ENCODE results near the gene ATP8B3. TPM values are rescaled to one million over a fixed set of nuclear protein-coding genes. Genes with fewer than 3 reads are reported as not detected.
"Not testable (repeated sequence)": the region's sequence is repeated elsewhere in the genome, so short reads cannot be mapped to it uniquely, and the experiment has no call there.

The ATP8B3 gene
- total RNA-seq, 1 donor from 2014 or later: 4.2 TPM

DNA sequence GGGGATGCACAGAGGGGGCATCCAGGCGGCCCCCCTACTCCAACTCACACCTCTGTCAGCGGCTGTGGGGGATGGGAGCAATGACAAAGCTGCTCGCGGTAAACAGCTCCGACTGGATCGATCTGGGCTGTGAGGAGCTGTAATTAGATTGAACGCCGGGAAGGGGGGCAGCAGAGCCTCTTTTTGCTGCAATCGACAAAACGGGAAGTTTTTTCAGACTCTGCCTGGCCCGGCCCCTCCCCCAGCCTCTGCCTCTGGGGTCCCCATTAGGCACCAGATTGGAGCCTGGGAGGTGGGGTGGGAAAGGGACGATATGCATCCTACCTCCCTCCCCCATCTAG lies 42.5 kb downstream of the ATP8B3 start:
- no peak for DNase-seq (ENCODE audit: low read depth)

DNA sequence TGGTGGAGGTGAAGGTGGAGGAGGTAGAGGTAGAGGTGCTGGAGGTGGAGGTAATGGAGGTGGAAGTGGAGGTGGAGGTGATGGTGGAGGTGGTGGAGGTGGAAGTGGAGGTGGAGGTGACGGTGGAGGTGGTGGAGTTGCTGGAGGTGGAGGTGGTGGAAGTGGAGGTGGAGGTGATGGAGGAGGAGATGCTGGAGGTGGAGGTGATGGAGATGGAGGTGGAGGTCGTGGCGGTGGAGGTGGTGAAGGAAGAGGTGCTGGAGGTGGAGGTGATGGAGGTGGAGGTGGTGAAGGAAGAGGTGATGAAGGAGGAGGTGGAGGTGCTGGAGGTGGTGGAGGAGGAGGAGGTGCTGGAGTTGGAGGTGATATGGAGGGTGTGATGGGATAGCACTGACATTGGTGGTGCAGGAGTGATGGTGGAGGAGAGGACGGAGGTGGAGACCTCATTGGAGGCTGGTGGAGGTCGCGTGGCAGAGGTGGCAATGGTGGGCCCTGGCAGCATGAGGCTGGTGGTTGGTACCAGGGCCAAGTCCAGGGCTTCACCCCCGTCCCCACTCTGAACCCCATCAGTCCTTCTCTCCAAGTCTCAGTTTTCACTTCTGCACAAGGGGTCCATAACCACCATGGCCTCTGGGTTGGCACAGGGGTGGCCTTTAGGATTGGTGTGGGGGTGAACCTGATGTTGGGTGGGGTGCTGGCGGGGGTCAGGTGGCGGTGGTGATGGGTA lies 43.0 kb downstream of the ATP8B3 start:
- DNase-seq (ENCODE audit: low read depth): no peak

DNA sequence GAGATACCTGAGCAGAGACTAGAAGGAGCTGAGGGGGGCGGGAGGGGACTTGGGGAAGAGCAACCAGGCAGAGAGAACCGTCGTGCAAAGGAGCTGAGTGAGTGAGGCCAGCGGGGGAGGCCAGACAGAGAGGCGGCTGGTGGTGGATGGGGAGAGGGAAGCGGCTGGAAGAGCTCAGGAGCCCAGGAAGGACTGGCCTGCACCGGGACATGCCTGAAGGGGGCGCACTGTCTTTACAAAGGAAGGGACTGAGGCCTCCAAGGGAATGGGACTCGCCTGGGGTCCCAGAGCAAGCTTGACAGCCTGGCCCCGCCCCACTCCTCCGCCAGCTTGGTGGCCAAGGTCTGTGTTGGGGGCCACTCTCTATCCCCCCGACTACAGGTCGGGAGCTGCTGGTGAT lies 43.8 kb downstream of the ATP8B3 start:
- peak; percentile 4 for DNase-seq (ENCODE audit: low read depth)

DNA sequence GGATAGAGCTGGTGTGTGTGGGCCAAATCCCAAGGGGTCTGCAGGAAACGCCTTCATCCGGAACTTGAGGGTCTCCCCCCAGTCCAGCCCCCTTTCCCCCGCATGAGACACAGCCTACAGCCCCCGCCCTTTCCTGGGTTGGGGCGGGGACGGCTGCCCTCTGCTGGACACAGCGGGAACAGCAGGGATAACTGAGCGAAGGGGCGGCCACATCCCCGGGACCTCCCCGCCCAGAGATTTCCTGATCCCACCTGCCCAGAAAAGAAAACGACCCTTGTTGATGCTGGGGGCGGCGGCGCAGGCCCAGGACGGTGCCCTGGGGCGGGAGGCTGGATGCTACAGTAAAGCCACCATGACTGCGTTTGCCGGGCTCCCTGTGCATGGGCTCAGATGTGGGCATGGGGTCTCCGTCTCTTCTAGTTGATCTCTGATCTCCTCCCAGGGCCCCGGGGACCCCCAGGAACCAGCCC lies 44.6 kb downstream of the ATP8B3 start:
- DNase-seq (ENCODE audit: low read depth): no peak

DNA sequence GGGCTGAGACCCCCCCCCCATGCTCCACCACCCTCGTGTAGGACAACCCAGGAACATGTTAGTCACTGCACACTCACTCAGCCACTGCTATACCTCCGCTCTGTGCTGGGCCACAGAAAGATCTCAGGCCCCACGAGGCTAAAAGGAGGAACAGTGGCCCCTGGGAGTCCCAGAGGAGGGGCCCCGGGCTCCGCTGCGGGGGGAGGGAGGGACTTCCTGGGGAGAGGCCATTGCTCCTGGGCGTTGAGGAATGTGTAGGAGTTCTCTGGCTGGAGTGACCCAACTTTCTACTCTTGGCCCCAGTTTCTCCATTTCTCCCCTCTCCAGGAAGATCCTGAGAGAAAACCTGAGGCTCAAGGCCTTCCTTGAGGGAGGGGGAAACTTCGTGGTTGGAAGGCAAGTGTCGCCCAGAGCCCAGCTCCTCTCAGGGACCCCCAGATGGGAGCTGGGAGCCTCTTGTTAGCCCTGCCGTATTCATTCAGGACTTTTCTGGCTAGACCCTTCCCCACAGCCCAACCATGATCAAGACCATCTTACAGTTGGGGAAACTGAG lies 45.2 kb downstream of the ATP8B3 start:
- no peak for DNase-seq (ENCODE audit: low read depth)

DNA sequence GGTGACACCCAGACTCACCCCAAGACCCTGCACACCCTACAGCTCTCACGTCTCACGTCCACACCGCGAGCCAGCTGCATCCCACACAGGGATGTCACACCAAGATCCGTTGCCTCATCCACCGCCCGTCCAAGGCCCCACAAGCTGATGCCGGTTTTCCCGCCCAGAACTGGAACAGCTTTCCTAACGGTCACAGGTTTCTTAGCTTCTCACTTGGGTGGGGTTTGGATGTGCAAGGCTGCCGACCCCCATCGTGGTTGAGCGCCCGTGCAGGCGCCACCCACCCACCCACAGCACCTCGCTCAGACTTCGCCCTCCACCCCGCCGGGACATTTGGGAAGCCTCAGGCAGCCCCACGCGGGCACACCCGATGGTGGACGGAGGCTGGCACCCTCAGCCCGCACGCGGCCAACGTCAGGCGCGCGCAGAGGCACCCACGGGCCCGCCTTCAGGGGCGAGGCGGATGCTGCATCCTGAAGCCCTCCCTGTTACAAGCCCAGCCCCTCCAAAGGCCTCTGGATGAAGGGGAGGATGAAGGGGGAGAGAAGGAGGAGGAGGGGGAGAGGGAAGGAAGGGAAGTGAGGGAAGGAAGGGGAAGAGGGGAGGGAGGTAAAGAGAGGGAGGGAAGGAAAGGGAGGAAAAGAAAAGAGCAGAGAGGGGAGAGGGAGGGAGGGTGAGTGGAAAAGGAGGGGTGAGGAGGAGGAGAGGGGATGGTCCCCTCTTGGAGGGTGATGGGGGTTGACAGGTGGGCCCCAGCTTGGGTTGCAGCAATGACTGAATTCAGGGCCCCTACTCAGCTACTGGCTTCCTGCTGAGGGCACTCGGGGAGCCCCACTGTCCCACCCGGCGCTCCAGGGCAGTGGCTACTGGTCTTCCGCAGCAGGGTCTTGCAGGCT lies 45.9 kb downstream of the ATP8B3 start:
- DNase-seq (ENCODE audit: low read depth): no peak

DNA sequence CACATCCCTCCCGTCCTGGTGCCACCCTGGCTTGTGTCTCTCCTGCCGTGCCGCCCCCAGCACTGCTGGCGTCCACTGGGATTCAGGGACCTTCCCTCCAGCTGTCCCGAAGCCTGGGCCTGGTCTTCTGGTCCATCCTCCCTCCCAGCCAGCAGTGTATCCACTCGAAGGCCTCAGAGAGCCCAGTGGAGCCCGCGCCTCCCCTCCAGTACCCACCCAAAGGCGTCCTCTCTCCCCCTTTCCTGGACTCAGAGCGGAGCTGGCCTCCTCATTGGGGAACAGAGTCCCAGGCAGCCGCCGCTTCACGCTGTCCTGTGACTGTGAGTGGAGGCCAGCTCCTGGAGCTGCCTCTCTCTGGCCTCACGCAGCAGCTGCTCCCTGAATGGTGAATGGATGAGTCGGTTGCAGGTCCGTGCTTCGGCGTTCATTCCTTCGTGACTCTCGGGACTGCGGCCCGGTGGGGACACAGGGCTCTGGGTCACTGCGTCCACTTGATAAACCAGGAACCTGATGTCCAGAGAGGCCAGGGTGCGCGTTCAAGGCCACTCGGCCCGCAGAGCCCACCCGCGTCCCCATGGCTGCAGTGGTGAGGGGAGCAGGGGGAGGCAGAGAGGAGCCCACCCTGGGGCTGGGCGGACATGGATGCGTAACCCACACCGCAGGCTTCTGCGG lies 46.7 kb downstream of the ATP8B3 start:
- no peak for DNase-seq (ENCODE audit: low read depth)

DNA sequence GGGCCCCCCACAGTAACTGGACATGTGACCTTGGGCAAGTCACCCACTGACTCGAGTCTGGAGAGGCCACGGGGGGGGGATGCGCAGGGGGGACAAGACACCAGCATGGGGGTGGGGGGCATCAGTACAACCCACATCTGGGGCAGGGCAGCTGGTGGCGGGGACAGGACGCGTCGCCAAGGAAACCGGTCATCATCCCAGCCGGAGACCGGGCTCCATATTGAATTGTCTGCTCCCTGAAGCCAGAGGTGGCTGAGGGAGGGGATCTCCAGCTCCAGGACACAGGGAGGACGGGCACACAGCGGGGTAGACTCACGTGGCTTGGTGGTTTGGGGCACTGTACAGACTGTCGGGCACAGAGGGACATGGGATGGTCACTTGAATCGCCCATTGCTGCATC lies 47.3 kb downstream of the ATP8B3 start:
- DNase-seq (ENCODE audit: low read depth): no peak

DNA sequence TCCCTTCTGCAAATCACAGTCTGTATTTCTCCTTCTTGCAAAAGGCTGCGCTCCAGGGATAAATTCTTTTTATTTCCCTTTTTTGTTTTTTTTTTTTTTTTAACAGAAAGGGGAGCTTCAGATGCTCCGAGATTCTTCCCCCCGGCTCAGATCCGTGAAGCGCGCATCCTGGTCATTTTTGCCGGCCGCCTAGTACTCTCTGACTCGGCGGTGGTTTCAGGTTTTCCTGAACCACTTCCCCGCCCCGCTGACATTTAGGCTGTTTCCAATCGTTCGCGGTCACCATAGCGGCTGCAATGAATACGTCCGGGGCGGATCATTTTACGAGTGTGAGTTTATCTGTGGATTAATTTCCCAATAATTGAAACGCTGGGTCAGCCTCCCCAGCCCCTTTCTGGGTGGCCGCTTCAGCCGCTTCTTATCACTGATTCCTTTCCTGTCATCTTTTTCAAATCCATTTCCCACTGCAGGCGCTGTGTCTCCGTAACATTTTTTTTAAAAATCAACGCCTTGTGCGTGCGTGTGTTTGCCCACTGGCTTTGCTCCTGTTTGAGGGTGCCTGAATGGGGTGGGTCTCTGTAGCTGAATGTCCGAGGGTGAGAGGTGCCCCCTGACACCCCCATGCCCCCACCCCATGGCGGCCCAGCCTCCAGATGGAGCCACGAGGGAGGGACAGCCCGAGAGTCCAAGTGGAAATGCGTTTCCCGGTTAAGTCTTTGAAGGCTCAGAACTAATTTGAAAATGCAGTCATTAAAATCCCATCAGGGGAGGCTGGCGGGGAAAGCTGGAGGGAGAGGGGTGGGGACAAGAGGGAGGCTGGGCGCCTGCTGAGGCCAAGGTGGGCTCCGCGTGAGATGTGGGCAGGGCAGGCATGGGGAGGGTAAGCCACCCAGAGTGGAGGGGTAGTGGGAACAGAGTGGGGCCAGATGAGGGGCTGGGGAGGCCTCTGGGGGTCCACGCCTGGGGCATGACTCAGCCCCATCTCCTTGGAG lies 48.1 kb downstream of the ATP8B3 start:
- no peak for DNase-seq (ENCODE audit: low read depth)

DNA sequence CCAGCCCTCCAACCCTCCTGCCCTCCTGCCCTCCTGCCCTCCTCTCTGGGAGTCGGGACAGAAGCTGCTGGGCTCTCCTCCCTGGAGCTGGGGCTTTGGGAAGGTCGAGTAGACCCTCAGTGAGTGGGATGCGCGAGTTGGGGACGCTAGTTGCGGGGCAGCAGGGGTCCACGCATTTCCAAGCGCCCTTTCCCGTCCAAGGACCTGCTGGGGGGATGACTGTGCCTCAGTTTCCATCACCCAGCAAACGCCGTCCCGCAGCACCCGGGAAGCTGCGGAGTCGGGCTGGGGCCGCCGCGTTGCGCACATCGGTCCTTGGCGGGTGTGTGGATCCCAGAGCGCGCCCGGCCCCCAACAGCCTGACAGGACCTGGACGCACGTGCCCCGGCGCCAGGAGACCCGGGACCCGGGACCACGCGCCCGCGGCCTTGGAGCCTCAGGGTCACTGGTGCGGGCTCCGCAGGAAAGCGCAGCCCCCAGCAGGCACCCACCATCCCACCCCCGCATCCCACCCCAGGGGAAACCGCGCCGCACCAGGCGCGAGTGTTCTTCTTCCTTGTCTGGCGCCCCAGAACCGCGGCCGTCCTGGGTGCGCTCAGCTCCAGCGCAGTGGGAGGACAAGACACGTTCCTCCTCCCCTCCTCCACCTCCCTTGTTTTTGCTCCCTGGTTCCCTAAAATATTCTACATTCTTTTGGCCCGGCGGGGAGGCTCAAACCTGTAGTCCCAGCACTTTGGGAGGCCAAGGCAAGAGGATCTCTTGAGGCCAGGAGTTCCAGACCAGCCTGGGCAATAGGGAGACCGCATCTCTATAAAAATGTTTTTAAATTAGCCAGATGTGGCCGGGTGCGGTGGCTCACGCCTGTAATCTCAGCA lies 49.6 kb downstream of the ATP8B3 start:
- no peak for DNase-seq (ENCODE audit: low read depth)

DNA sequence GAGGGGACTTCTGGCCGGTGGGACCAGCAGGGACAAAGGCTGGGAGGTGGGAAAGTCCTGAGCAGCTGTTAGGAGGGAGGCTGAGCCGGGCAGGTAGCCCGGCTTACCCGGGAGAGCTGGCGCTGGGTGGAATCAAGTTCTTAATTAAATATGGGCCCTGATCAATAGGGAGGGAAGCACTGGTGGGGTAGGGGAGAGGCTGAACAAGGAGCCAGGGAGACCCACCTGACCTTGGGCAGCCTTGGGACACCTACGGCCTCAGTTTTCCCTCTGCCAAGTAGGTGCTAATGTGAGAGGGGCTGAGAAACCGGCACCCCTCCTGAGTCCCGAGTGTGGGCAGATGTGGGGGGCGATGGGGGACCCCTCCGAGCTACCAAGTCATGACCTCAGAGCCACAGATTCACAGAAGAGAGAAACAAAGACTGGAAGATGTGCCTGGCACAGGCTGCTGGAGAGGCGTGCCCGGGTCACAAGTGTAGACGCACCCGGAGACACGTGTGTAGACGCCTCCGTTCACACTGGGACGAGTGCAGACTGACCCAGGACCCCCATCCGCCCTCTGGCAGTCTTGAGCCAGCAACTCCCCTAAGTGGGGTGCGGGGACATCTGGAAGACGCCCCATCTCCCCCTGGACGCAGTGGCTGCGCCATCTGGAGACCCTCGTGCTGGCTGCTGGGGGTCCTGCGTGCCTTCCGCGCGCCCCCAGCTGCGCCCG lies 50.4 kb downstream of the ATP8B3 start:
- no peak for DNase-seq (ENCODE audit: low read depth)

DNA sequence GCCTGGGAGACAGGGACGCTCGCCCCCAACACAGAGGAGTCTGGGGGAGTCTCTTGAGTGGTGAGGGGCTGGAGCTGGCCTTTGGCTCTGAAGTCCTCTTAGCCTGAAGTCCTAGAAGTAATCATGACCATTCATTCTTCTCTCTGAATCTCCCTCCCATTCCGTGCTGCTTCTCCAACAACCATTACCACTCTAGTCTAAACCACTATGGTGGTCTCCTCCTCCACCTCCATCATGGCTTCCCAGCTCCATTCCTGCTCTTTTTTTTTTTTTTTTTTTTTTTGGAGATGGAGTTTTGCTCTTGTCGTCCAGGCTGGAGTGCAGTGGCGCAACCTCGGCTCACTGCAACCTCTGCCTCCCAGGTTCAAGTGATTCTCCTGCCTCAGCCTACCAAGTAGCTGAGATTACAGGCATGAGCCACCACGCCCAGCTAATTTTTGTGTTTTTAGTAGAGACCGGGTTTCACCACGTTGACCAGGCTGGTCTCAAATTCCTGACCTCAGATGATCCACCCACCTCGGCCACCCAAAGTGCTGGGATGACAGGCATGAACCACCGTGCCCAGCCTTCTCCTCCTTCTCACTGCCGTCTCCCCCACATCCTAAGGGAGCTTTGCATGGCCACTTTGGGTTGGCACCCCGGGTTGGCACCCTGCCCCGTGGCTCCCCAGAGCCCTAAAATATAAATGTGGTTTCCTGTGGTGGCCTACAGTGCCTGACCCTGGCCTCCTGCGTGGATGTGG lies 51.1 kb downstream of the ATP8B3 start:
- not testable (repeated sequence) for DNase-seq (ENCODE audit: low read depth)

DNA sequence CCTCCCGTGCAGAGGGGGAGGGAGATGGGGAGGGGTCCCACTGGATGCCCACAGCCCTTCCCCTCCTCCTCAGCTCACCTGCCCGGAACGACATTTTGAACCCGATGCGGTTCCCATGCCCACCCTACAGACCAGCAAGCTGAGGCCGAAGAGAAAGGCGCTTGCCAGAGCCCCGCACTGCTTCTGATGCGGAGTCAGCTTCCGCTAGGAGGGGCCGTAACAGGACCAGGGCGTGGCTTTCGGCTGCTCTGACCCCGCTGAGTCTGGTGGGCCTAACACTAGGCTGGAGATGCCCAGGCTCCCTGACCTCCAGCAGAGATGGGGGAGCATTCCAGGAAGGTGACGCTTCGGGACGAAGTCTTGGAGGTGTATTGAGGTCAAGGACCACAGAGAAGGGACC lies 52.1 kb downstream of the ATP8B3 start:
- no peak for DNase-seq (ENCODE audit: low read depth)

DNA sequence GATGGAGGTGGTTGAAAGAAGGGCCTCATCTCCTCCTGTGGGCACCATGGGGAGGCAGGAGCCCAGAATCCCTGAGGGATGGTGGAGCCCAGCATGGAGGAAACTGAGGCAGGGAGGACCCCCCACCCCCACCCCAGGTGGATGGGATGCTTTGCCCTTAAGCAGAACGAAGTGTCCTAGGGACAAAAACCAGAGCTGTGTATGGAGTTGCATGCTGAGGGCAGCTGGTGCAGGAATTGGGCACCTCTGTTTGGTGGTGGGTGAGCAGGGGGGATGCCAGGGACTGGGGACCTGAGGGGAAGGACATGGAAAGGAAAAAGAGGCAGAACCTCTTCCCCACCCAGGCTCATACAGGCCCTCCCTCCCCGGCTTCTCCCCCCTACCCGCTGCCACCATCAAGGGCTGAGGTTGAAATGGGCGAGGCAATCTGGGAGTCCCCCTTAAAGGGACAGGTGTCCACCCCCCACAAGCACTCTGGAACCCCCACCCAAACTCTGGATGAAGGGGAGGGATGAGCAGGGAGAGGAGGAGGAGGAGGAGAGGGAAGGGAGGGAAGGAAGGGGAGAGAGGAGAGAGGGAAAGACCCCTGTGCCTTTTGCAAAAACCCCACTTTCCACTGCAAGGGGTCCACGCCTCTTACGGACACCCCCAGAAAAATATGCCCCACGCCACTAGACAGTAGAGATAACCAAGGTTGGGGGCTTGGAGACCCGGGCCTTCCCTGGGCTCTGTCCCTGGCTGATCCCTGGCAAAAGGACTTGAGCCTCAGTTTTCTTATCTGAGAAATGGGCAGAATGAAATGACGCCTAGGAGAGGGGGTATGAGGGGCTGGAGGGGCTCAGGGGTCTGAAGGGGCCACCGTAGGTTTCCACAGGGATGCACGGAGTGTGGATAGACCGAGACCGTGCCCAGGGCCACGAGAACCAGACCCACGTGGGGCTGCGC lies 52.8 kb downstream of the ATP8B3 start:
- no peak for DNase-seq (ENCODE audit: low read depth)

DNA sequence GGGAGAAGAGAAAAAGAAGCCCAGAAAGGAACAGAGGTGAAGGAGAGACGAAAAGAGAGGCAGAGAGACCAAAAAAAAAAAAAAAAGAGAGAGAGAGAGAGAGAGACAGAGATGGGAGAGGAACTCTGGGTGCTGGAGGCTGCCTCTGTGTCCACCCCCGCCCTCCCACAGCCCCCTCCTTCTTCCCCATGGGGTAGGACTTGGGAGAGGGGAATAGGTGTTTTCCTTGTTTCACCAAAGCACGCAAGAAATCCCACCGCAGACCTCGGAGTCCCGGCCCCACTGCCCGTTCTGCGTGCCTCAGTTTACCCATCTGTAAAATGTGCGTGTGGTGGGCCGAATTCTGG lies 53.9 kb downstream of the ATP8B3 start:
- no peak for DNase-seq (ENCODE audit: low read depth)

DNA sequence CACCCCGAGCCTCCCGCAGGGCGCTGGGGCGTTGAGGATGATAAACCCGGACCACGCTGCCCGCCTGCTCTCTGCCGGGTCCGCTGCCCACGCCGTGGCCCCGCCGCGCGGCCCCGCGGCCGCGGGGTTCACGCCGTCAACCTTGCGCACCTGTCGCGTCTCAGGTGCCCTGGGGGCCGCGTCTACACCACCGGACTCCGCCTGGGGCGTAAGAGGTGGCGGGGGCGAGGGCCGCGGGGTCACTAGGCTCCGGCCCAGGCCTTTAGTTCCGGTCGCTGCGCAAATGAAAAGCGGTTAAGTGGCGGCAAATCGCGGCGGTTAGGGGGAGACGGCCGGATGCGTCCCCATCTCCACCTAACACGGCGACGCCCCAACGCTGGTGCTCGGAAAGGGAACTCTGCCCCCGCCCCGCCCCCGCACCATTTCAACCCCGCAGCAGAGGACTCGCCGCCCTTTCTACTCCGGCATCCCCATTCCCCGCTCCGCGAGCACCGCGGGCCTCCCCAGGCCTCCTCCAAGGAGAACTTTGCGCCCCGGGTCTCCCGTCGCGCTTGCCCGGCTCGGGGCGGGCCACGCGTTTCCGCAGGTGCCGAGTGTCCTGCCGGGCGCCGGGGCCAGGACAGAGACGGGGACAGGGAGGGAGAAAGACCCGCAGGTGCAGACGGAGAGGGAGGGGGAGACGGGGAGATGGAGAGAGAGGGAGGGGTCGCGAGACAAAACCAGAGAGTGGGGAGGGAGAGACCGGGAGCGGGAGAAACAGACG lies 54.4 kb downstream of the ATP8B3 start:
- no peak for DNase-seq (ENCODE audit: low read depth)

Data from renal cortical epithelial cell (primary cell).